K562 (cell line): ENCODE results near the gene KIF24. TPM values are rescaled to one million over a fixed set of nuclear protein-coding genes. Genes with fewer than 3 reads are reported as not detected.

ENCODE experiments used
- ATAC-seq: fragments of 200-7000 bp; cut with Tn5 transposase; 3 replicates; pipeline ENCODE4 v1.9.1; 2020; ENCODE audit warnings: moderate library complexity
- BruUV-seq: library from RNA; stranded (reverse); fragments of 400-500 nt; replicated peaks from 2 replicates; lab custom pipeline; 2021; lab: Mats Ljungman, UMichigan
- CTCF ChIA-PET: fragments of 300-600 bp; formaldehyde crosslinking; extraction: SDS; loops from one replicate; lab custom pipeline; 2021; ENCODE audit warnings: low intra/inter-chr PET ratio; lab: Yijun Ruan, JAX
- POLR2A ChIA-PET: fragments of 300-600, 350-650 bp; sonication (Branson Sonifier 250); formaldehyde crosslinking; extraction: SDS; loops from one replicate; lab custom pipeline; 2021; ENCODE audit warnings: antibody characterized with exemption, inconsistent platforms; lab: Yijun Ruan, JAX
- DNase-seq, 4 experiments: peaks; one replicate each; pipeline versions ENCODE4 v3.0.0 to v3.0.0-alpha.2; 2011 to 2018; ENCODE audit warnings: low spot score in 3 of 4, mixed read lengths in 3 of 4; ENCODE audit errors: extremely low read depth in 1 of 4
- FAIRE-seq: peaks from 2 replicates; lab custom pipeline; 2011; peaks lifted over from hg19 to GRCh38; lab: Jason Lieb, UNC
- H2AFZ ChIP-seq: 2 replicates; pipeline ENCODE4 v1.6.0; 2011; ENCODE audit warnings: low read depth, low read length, control low read depth, inconsistent platforms
- H3K27ac ChIP-seq: fragments of 200-600 bp; 3 replicates; pipeline ENCODE4 v1.8.0; 2011; ENCODE audit warnings: low read depth, mild to moderate bottlenecking, control low read depth, inconsistent platforms, low read length, moderate library complexity, mixed read lengths; ENCODE audit errors: extremely low read depth
- H3K27me3 ChIP-seq, 2 experiments: fragments of 300-600 bp in 1 of 2; 2 replicates in 1 of 2; 3 replicates in 1 of 2; pipeline versions ENCODE4 v1.6.0 to v1.8.0; 2011; ENCODE audit warnings: inconsistent platforms in 2 of 2, low read length in 2 of 2, mild to moderate bottlenecking in 1 of 2, mixed read lengths in 1 of 2, moderate library complexity in 1 of 2; ENCODE audit not compliant: control insufficient read depth in 2 of 2, insufficient read depth in 2 of 2
- H3K36me3 ChIP-seq: fragments of 300-600 bp; 3 replicates; pipeline ENCODE4 v1.8.0; 2011; ENCODE audit warnings: mild to moderate bottlenecking, low read length, inconsistent platforms; ENCODE audit not compliant: control insufficient read depth, insufficient read depth
- H3K4me1 ChIP-seq, 2 experiments: fragments of 200-600 bp in 1 of 2; replicated peaks in 1 of 2; 2 replicates in 1 of 2; 3 replicates in 1 of 2; pipeline versions ENCODE4 v1.5.1 to v1.8.0; 2011; ENCODE audit warnings: inconsistent platforms in 2 of 2, low read length in 2 of 2, mild to moderate bottlenecking in 1 of 2, mixed read lengths in 1 of 2, moderate library complexity in 1 of 2; ENCODE audit not compliant: control insufficient read depth in 2 of 2, insufficient read depth in 2 of 2
- H3K4me2 ChIP-seq: 2 replicates; pipeline ENCODE4 v1.6.1; 2011; ENCODE audit warnings: low read length, control low read depth, inconsistent platforms, mixed read lengths; ENCODE audit not compliant: insufficient read depth
- H3K4me3 ChIP-seq: fragments of 200-600 bp; sonication (generic), shearing (Covaris generic); 2 replicates; pipeline ENCODE4 v1.5.1; 2016; ENCODE audit warnings: control low read depth, inconsistent platforms
- H3K79me2 ChIP-seq: fragments of 200-600 bp; 3 replicates; pipeline ENCODE4 v1.8.0; 2011; ENCODE audit warnings: low read length, inconsistent platforms; ENCODE audit not compliant: control insufficient read depth, insufficient read depth
- H3K9ac ChIP-seq, 2 experiments: 2 replicates each; pipeline versions ENCODE4 v1.6.0 to v1.6.1; 2011; ENCODE audit warnings: low read depth in 2 of 2, low read length in 2 of 2, control low read depth in 1 of 2, inconsistent platforms in 1 of 2, mild to moderate bottlenecking in 1 of 2, mixed read lengths in 1 of 2; ENCODE audit not compliant: insufficient read depth in 1 of 2
- H3K9me1 ChIP-seq: one replicate; pipeline ENCODE4 v1.6.0; 2011; ENCODE audit warnings: inconsistent platforms, mild to moderate bottlenecking, low read length, moderate library complexity; ENCODE audit not compliant: control insufficient read depth, insufficient read depth
- H3K9me3 ChIP-seq: replicated peaks from 2 replicates; pipeline ENCODE4 v1.5.1; 2011; ENCODE audit warnings: low read depth, low read length, inconsistent platforms; ENCODE audit not compliant: control insufficient read depth, insufficient read depth
- H4K20me1 ChIP-seq: replicated peaks from 2 replicates; pipeline ENCODE4 v1.6.1; 2011; ENCODE audit warnings: low read length, inconsistent platforms, mixed read lengths; ENCODE audit not compliant: control insufficient read depth, insufficient read depth
- PRMT5 ChIP-seq: sonication (generic); formaldehyde crosslinking; IDR thresholded peaks from 2 replicates; pipeline ENCODE4 v1.5.0; 2020; ENCODE audit warnings: missing genetic modification reagents
- WGBS: fragments of 100-300 bp; shearing (Covaris generic); methylation state at CpG from one replicate; pipeline ENCODE4 v1.1.6; 2016; ENCODE audit warnings: low coverage, mixed read lengths; ENCODE audit not compliant: insufficient coverage; ENCODE audit errors: missing lambda C conversion rate; 5-methylcytosine and 5-hydroxymethylcytosine counted together
- in situ Hi-C: fragments of 300-500 bp; cut with MboI; formaldehyde crosslinking; loops from 4 replicates; pipeline ENCODE4 v1.15.0; 2018; ENCODE audit warnings: inconsistent platforms, mixed read lengths
- intact Hi-C: fragments of 100-400 bp; cut with micrococcal nuclease; formaldehyde crosslinking; loops from 2 replicates; pipeline ENCODE4 v1.14.2; 2022
- polyA plus RNA-seq, 8 experiments: library from polyadenylated mRNA; depleted of rRNA in 4 of 8; stranded (reverse) in 5 of 8; unstranded in 3 of 8; fragments of >200 nt; fragmentation: Nextera tagmentation in 2 of 8; fragmentation: Illumina TruSeq in 1 of 8; extraction: Ambion mirVana in 2 of 8; extraction: Trizol in 1 of 8; gene quantifications; 2 replicates each; pipeline versions ENCODE4 v1.2.1 to v1.2.3, GENCODE V29; 2011 to 2014; ENCODE audit warnings: inconsistent platforms in 1 of 8, missing spikeins in 1 of 8
- total RNA-seq, 7 experiments: library from RNA; depleted of rRNA in 6 of 7; stranded (reverse); fragments of >200 nt in 6 of 7; fragmentation: Illumina TruSeq in 2 of 7; extraction: Trizol in 2 of 7; gene quantifications; 2 replicates each; pipeline versions ENCODE4 v1.2.1 to v1.2.3, GENCODE V29; 2011 to 2021; ENCODE audit warnings: low replicate concordance in 1 of 7
- TF ChIP-seq, protein P1 (sequence below): fragments of 250-450 bp; sonication (Bioruptor Pico); IDR thresholded peaks from 2 replicates; pipeline ENCODE4 v1.9.0; 2021; ENCODE audit warnings: mild to moderate bottlenecking, inconsistent platforms
- TF ChIP-seq, protein P2 (sequence below), 2 experiments: IDR thresholded peaks in 1 of 2; conservative IDR thresholded peaks in 1 of 2; 2 replicates each; pipeline ENCODE4 v1.6.1; 2016; ENCODE audit warnings: low read depth in 2 of 2, mild to moderate bottlenecking in 1 of 2, missing compliant biosample characterization in 1 of 2, missing genetic modification characterization in 1 of 2, moderate library complexity in 1 of 2

Gene KIF24
- total and polyA plus RNA-seq, 9 of the 15 experiments (the other 6 are each of a cell fraction or from before 2014, with no cell fraction given) = 0.63 to 5.8 (median 4.4) TPM

DNA sequence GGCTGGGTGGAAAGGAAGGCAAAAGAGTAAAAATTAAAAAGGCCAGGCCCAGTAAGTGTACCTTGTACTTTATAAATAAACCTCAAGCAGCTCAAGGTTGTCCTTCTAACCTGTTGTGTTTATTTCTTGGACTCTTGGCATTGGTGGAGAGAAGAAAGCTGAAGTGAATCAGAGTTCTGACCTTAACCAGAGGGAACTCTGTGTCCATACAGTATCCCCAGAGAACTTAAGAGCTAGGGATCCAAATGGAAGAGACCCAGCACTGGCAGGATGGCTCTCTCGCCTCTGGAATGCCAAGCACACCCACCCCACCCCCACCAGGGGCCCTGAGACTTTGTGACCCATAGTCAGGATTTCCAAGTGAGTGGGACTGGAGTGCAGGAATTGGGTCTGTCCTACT, 14.5 kb upstream of the KIF24 start (continued):
- TF ChIP-seq, protein P1, sequence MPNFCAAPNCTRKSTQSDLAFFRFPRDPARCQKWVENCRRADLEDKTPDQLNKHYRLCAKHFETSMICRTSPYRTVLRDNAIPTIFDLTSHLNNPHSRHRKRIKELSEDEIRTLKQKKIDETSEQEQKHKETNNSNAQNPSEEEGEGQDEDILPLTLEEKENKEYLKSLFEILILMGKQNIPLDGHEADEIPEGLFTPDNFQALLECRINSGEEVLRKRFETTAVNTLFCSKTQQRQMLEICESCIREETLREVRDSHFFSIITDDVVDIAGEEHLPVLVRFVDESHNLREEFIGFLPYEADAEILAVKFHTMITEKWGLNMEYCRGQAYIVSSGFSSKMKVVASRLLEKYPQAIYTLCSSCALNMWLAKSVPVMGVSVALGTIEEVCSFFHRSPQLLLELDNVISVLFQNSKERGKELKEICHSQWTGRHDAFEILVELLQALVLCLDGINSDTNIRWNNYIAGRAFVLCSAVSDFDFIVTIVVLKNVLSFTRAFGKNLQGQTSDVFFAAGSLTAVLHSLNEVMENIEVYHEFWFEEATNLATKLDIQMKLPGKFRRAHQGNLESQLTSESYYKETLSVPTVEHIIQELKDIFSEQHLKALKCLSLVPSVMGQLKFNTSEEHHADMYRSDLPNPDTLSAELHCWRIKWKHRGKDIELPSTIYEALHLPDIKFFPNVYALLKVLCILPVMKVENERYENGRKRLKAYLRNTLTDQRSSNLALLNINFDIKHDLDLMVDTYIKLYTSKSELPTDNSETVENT (CRISPR knock-in tag) = no peak

DNA sequence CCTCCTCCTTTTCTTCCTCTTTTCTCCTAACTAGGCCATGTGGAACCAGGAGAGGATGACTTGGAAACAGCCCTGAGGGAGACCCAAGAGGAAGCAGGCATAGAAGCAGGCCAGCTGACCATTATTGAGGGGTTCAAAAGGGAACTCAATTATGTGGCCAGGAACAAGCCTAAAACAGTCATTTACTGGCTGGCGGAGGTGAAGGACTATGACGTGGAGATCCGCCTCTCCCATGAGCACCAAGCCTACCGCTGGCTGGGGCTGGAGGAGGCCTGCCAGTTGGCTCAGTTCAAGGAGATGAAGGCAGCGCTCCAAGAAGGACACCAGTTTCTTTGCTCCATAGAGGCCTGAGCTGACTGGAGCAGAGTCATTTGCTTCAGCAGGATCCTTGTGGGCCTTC, 14.0 kb upstream of the KIF24 start:
- in situ Hi-C loops = no loop called here
- Histone ChIP-seq H3K4me1 (no peaks in the 10 kb centered on the region), H3K36me3 (peaks cover 17% of the 10 kb centered on the region; the same call in 1 of the 3 replicates), H3K4me3 (no peak overlapping the region), H3K27ac (no peak overlapping the region), H3K79me2 (no peaks in the 10 kb centered on the region), H2AFZ (no peak overlapping the region), H3K9me3 (no peaks in the 10 kb centered on the region), H3K9ac (no peak overlapping the region), H4K20me1 (no peaks in the 10 kb centered on the region), H3K27me3 (no peaks in the 10 kb centered on the region), H3K4me2 (no peak overlapping the region), H3K9me1 (no peaks in the 10 kb centered on the region)
- intact Hi-C loops = no loop called here
- DNase-seq (no peak), FAIRE-seq (no peak), ATAC-seq (no peak)
- ChIA-PET POLR2A (interaction anchor here (0.7 kb wide), 1 partner anchor 13 kb away, joined by 3 read pairs; no protein-coding TSS in a partner anchor), CTCF (no interaction called here)
- TF ChIP-seq PRMT5 (CRISPR knock-in tag) = no peak
- TF ChIP-seq, protein P2, sequence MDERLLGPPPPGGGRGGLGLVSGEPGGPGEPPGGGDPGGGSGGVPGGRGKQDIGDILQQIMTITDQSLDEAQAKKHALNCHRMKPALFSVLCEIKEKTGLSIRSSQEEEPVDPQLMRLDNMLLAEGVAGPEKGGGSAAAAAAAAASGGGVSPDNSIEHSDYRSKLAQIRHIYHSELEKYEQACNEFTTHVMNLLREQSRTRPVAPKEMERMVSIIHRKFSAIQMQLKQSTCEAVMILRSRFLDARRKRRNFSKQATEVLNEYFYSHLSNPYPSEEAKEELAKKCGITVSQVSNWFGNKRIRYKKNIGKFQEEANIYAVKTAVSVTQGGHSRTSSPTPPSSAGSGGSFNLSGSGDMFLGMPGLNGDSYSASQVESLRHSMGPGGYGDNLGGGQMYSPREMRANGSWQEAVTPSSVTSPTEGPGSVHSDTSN (CRISPR knock-in tag; IDR thresholded peaks at IDR 0.05; ENCODE audit: low read depth) = no peak
- TF ChIP-seq, protein P2 (tag; conservative IDR thresholded peaks at IDR 0.05; ENCODE audit: low read depth) = no peak
- WGBS = 100% methylated on average over 3 of the region's 5 CpGs
- BruUV-seq = TSS peak; percentile 49
